ENCODE measurements around the gene LIMK2. TPM values are rescaled to one million over a fixed set of nuclear protein-coding genes. Genes with fewer than 3 reads are reported as not detected.

The LIMK2 gene
- total RNA-seq, 1 donor from 2014 or later, result 8.0 TPM

- H3K27me3 ChIP-seq (ENCODE audit: low read depth), result no peaks in the 10 kb centered on the region
These were observed 66.7 kb downstream of the LIMK2 start for GRCh38 chr22:31278626-31279326.

GRCh38 chr22:31279327-31279669 lies 67.2 kb downstream of the LIMK2 start:
- DNase-seq, result no peak
- Histone ChIP-seq H3K27me3 (ENCODE audit: low read depth) (no peaks in the 10 kb centered on the region), H3K4me1 (peaks cover 7% of the 10 kb centered on the region), H3K4me3 (no peak overlapping the region), H3K27ac (replicated peaks) (peak overlapping the region; percentile 5), H3K9me3 (replicated peaks) (no peaks in the 10 kb centered on the region), H3K36me3 (peaks cover 84% of the 10 kb centered on the region)
- no peak for TF ChIP-seq CTCF (IDR thresholded peaks at IDR 0.05; ENCODE audit: borderline replicate concordance)
- intact Hi-C loops (cut with micrococcal nuclease), result no loop called here

More at GRCh38 chr22:31278626-31279326, 66.7 kb downstream of the LIMK2 start:
- Histone ChIP-seq H3K4me3 (no peak overlapping the region), H3K27ac (replicated peaks) (peak overlapping the region; percentile 5), H3K4me1 (peaks cover 7% of the 10 kb centered on the region), H3K9me3 (replicated peaks) (no peaks in the 10 kb centered on the region), H3K36me3 (peaks cover 84% of the 10 kb centered on the region)
- intact Hi-C loops (cut with micrococcal nuclease), result no loop called here
- TF ChIP-seq CTCF (IDR thresholded peaks at IDR 0.05; ENCODE audit: borderline replicate concordance), result no peak
- DNase-seq, result no peak

GRCh38 chr22:31279821-31280505 lies 67.9 kb downstream of the LIMK2 start:
- peaks cover 13% of the 10 kb centered on the region for H3K4me1 ChIP-seq
- intact Hi-C loops (cut with micrococcal nuclease), result no loop called here
- H3K4me3 ChIP-seq, result no peak overlapping the region
- no peak for TF ChIP-seq CTCF (IDR thresholded peaks at IDR 0.05; ENCODE audit: borderline replicate concordance)
- DNase-seq, result no peak
- peaks cover 84% of the 10 kb centered on the region for H3K36me3 ChIP-seq
- H3K27me3 ChIP-seq (ENCODE audit: low read depth), result no peaks in the 10 kb centered on the region
- H3K27ac ChIP-seq (replicated peaks), result no peak overlapping the region
- no peaks in the 10 kb centered on the region for H3K9me3 ChIP-seq (replicated peaks)

- DNase-seq, result no peak
- Histone ChIP-seq H3K27ac (replicated peaks) (peak overlapping the region; percentile 45), H3K4me1 (peaks cover 30% of the 10 kb centered on the region), H3K36me3 (peaks cover 90% of the 10 kb centered on the region), H3K9me3 (replicated peaks) (no peaks in the 10 kb centered on the region), H3K27me3 (ENCODE audit: low read depth) (no peaks in the 10 kb centered on the region), H3K4me3 (no peak overlapping the region)
- intact Hi-C loops (cut with micrococcal nuclease), result no loop called here
- no peak for TF ChIP-seq CTCF (IDR thresholded peaks at IDR 0.05; ENCODE audit: borderline replicate concordance)
These were observed 69.6 kb downstream of the LIMK2 start for GRCh38 chr22:31281733-31282132.

- peaks cover 42% of the 10 kb centered on the region for H3K4me1 ChIP-seq
- H3K27ac ChIP-seq (replicated peaks), result no peak overlapping the region
- no peaks in the 10 kb centered on the region for H3K27me3 ChIP-seq (ENCODE audit: low read depth)
- H3K36me3 ChIP-seq, result peaks cover 93% of the 10 kb centered on the region
- H3K9me3 ChIP-seq (replicated peaks), result no peaks in the 10 kb centered on the region
- no peak for TF ChIP-seq CTCF (IDR thresholded peaks at IDR 0.05; ENCODE audit: borderline replicate concordance)
- H3K4me3 ChIP-seq, result no peak overlapping the region
- no peak for DNase-seq
- intact Hi-C loops (cut with micrococcal nuclease), result no loop called here
These were observed 70.8 kb downstream of the LIMK2 start for GRCh38 chr22:31282748-31283468.

Measured in left ventricle myocardium inferior (tissue), 1 donor.